H1 (cell line): ENCODE results near the gene RABL6. TPM values are rescaled to one million over a fixed set of nuclear protein-coding genes. Genes with fewer than 3 reads are reported as not detected.
A peak's percentile ranks its signal among the peaks of the same experiment; 100 is the strongest.

Source experiments
- CTCF ChIA-PET: fragments of 300-600 bp; sonication (Branson Sonifier 250); formaldehyde crosslinking; loops from one replicate; lab custom pipeline; 2021; ENCODE audit not compliant: partially characterized antibody; lab: Charles Lee
- POLR2A ChIA-PET: fragments of 300-600 bp; sonication (Branson Sonifier 250); formaldehyde crosslinking; loops from one replicate; lab custom pipeline; 2021; ENCODE audit warnings: inconsistent platforms; ENCODE audit not compliant: partially characterized antibody; lab: Charles Lee
- DNase-seq, 2 experiments: peaks; one replicate each; pipeline versions ENCODE4 v3.0.0 to v3.0.0-alpha.2; 2010 to 2022; ENCODE audit warnings: low spot score in 2 of 2, low read depth in 1 of 2, mixed read lengths in 1 of 2
- FAIRE-seq: peaks from 2 replicates; lab custom pipeline; 2011; peaks lifted over from hg19 to GRCh38; lab: Jason Lieb, UNC
- H2AFZ ChIP-seq: 2 replicates; pipeline ENCODE4 v1.8.1; 2012; ENCODE audit warnings: low read length, inconsistent platforms
- H2AK5ac ChIP-seq: 2 replicates; pipeline ENCODE4 v1.6.1; 2013; ENCODE audit warnings: low read depth, low read length
- H2BK120ac ChIP-seq: replicated peaks from 2 replicates; pipeline ENCODE3; 2013; ENCODE audit warnings: low read depth, low read length, inconsistent platforms
- H2BK12ac ChIP-seq: 2 replicates; pipeline ENCODE4 v1.6.1; 2013; ENCODE audit warnings: low read depth, low read length
- H2BK15ac ChIP-seq: 2 replicates; pipeline ENCODE4 v1.6.1; 2013; ENCODE audit warnings: low read length
- H2BK20ac ChIP-seq: 2 replicates; pipeline ENCODE4 v1.6.1; 2013; ENCODE audit warnings: low read length
- H2BK5ac ChIP-seq: 2 replicates; pipeline ENCODE4 v1.6.1; 2013; ENCODE audit warnings: low read depth, low read length
- H3K14ac ChIP-seq: 2 replicates; pipeline ENCODE4 v1.6.1; 2013; ENCODE audit warnings: inconsistent platforms; ENCODE audit not compliant: insufficient read length
- H3K18ac ChIP-seq: 2 replicates; pipeline ENCODE4 v1.6.1; 2013; ENCODE audit warnings: low read length; ENCODE audit errors: extremely low read depth
- H3K23ac ChIP-seq: 2 replicates; pipeline ENCODE4 v1.6.1; 2013; ENCODE audit warnings: inconsistent platforms; ENCODE audit not compliant: insufficient read length
- H3K23me2 ChIP-seq: 2 replicates; pipeline ENCODE4 v1.6.1; 2013; ENCODE audit warnings: low read depth, low read length
- H3K27ac ChIP-seq: 2 replicates; pipeline ENCODE4 v1.6.1; 2011; ENCODE audit warnings: low read depth, low read length, inconsistent platforms
- H3K27me3 ChIP-seq, 4 experiments: replicated peaks in 1 of 4; 1 replicate in 1 of 4; 2 replicates in 3 of 4; pipeline versions ENCODE4 v1.6.1 to v1.8.1; 2011 to 2013; ENCODE audit warnings: low read length in 3 of 4, mild to moderate bottlenecking in 3 of 4, inconsistent platforms in 2 of 4, mixed read lengths in 2 of 4, moderate library complexity in 1 of 4; ENCODE audit not compliant: control insufficient read depth in 3 of 4, insufficient read depth in 3 of 4; ENCODE audit errors: extremely low read depth in 1 of 4
- H3K36me3 ChIP-seq, 4 experiments: 2 replicates each; pipeline versions ENCODE4 v1.6.1 to v1.8.1; 2011 to 2013; ENCODE audit warnings: mild to moderate bottlenecking in 4 of 4, low read length in 3 of 4, moderate library complexity in 2 of 4, control low read depth in 1 of 4, inconsistent platforms in 1 of 4; ENCODE audit not compliant: insufficient read depth in 4 of 4, control insufficient read depth in 2 of 4
- H3K4ac ChIP-seq: replicated peaks from 2 replicates; pipeline ENCODE3; 2013; ENCODE audit warnings: low read length, low read depth, mixed read lengths, inconsistent platforms; ENCODE audit not compliant: insufficient read length
- H3K4me1 ChIP-seq, 4 experiments: replicated peaks in 1 of 4; 1 replicate in 1 of 4; 2 replicates in 3 of 4; pipeline versions ENCODE4 v1.6.1 to v1.8.1; 2011 to 2013; ENCODE audit warnings: low read length in 3 of 4, inconsistent platforms in 2 of 4, mixed read lengths in 1 of 4; ENCODE audit not compliant: insufficient read depth in 4 of 4, control insufficient read depth in 3 of 4
- H3K4me2 ChIP-seq, 2 experiments: 2 replicates each; pipeline versions ENCODE4 v1.6.1 to v1.8.1; 2011 to 2013; ENCODE audit warnings: low read depth in 2 of 2, low read length in 2 of 2, control low read depth in 1 of 2, inconsistent platforms in 1 of 2, mild to moderate bottlenecking in 1 of 2; ENCODE audit not compliant: insufficient read depth in 1 of 2
- H3K4me3 ChIP-seq, 4 experiments: fragments of 200-600, 300-600 bp in 1 of 4; sonication (generic), shearing (Covaris generic), sonication (Bioruptor Twin) in 1 of 4; 2 replicates each; pipeline versions ENCODE4 v1.5.1 to v1.8.1; 2011 to 2016; ENCODE audit warnings: low read length in 4 of 4, low read depth in 3 of 4, control low read depth in 2 of 4, inconsistent platforms in 2 of 4, mild to moderate bottlenecking in 2 of 4, mixed read lengths in 1 of 4, moderate library complexity in 1 of 4; ENCODE audit not compliant: insufficient read depth in 2 of 4; ENCODE audit errors: extremely low read depth in 1 of 4
- H3K56ac ChIP-seq: replicated peaks from 2 replicates; pipeline ENCODE3; 2013; ENCODE audit warnings: low read depth, mild to moderate bottlenecking, mixed read lengths, low read length, inconsistent platforms; ENCODE audit not compliant: insufficient read length
- H3K79me1 ChIP-seq: 2 replicates; pipeline ENCODE4 v1.6.1; 2013; ENCODE audit warnings: low read depth, low read length, control low read depth
- H3K79me2 ChIP-seq, 2 experiments: 2 replicates each; pipeline versions ENCODE4 v1.6.1 to v1.8.1; 2012 to 2013; ENCODE audit warnings: low read length in 2 of 2, mild to moderate bottlenecking in 2 of 2, inconsistent platforms in 1 of 2; ENCODE audit not compliant: insufficient read depth in 2 of 2, control insufficient read depth in 1 of 2
- H3K9ac ChIP-seq, 4 experiments: replicated peaks in 1 of 4; 1 replicate in 1 of 4; 2 replicates in 3 of 4; pipeline versions ENCODE4 v1.6.1 to v1.8.1; 2011 to 2013; ENCODE audit warnings: low read depth in 3 of 4, low read length in 3 of 4, control low read depth in 2 of 4, mild to moderate bottlenecking in 2 of 4, moderate library complexity in 2 of 4, inconsistent platforms in 1 of 4; ENCODE audit errors: extremely low read depth in 1 of 4
- H3K9me3 ChIP-seq, 2 experiments: 2 replicates each; pipeline versions ENCODE4 v1.6.1 to v1.8.1; 2012 to 2013; ENCODE audit warnings: mild to moderate bottlenecking in 2 of 2, moderate library complexity in 2 of 2, control low read depth in 1 of 2, inconsistent platforms in 1 of 2, low read depth in 1 of 2, low read length in 1 of 2, mixed read lengths in 1 of 2; ENCODE audit not compliant: insufficient read depth in 2 of 2
- H4K20me1 ChIP-seq, 2 experiments: replicated peaks in 1 of 2; 2 replicates each; pipeline versions ENCODE3 to v1.8.1; 2011 to 2013; ENCODE audit warnings: inconsistent platforms in 2 of 2, low read length in 2 of 2, mild to moderate bottlenecking in 1 of 2; ENCODE audit not compliant: insufficient read depth in 2 of 2, control insufficient read depth in 1 of 2
- H4K5ac ChIP-seq: 2 replicates; pipeline ENCODE4 v1.6.1; 2013; ENCODE audit warnings: low read length, low read depth, mixed read lengths, inconsistent platforms; ENCODE audit not compliant: insufficient read length
- H4K8ac ChIP-seq: 2 replicates; pipeline ENCODE4 v1.8.0; 2013; ENCODE audit warnings: mild to moderate bottlenecking, moderate library complexity, low read length, inconsistent platforms; ENCODE audit not compliant: insufficient read depth; ENCODE audit errors: extremely low read depth
- H4K91ac ChIP-seq: replicated peaks from 2 replicates; pipeline ENCODE3; 2013; ENCODE audit warnings: low read length, mixed read lengths, inconsistent platforms; ENCODE audit not compliant: insufficient read length
- BRCA1 ChIP-seq: IDR thresholded peaks from 2 replicates; pipeline ENCODE4 v1.6.1; 2012; ENCODE audit warnings: low read depth, low read length, improper control_type of control experiment
- E2F6 ChIP-seq: IDR thresholded peaks from 2 replicates; pipeline ENCODE4 v1.6.1; 2012; ENCODE audit warnings: inconsistent platforms
- JUN ChIP-seq: IDR thresholded peaks from 2 replicates; pipeline ENCODE4 v1.6.1; 2011; ENCODE audit warnings: low read depth, mild to moderate bottlenecking, improper control_type of control experiment, low read length
- JUND ChIP-seq: IDR thresholded peaks from 2 replicates; pipeline ENCODE4 v1.6.1; 2011; ENCODE audit warnings: mild to moderate bottlenecking, improper control_type of control experiment, low read length
- KDM4A ChIP-seq: IDR thresholded peaks from one replicate; pipeline ENCODE4 v1.7.1; 2012; ENCODE audit warnings: low read depth, mild to moderate bottlenecking, moderate library complexity, low read length, inconsistent platforms; ENCODE audit not compliant: severe bottlenecking
- RBBP5 ChIP-seq: IDR thresholded peaks from 2 replicates; pipeline ENCODE4 v1.7.1; 2012; ENCODE audit warnings: low read depth, mild to moderate bottlenecking, inconsistent platforms, low read length, moderate library complexity, borderline replicate concordance
- RFX5 ChIP-seq: IDR thresholded peaks from 2 replicates; pipeline ENCODE4 v1.6.1; 2011; ENCODE audit warnings: low read depth, low read length, improper control_type of control experiment, borderline replicate concordance
- SP1 ChIP-seq: IDR thresholded peaks from 2 replicates; pipeline ENCODE4 v1.6.1; 2011; ENCODE audit warnings: low read depth, low read length
- SP2 ChIP-seq: IDR thresholded peaks from 2 replicates; pipeline ENCODE4 v1.6.1; 2012; ENCODE audit warnings: mild to moderate bottlenecking, low read length, inconsistent platforms
- SRF ChIP-seq: IDR thresholded peaks from 2 replicates; pipeline ENCODE4 v1.6.1; 2011; ENCODE audit warnings: mild to moderate bottlenecking, low read depth, low read length, moderate library complexity
- SUZ12 ChIP-seq: fragments of 200-600 bp; sonication (generic); IDR thresholded peaks from 2 replicates; pipeline ENCODE4 v1.6.1; 2012; ENCODE audit warnings: mild to moderate bottlenecking, inconsistent platforms, low read length, moderate library complexity, mixed read lengths
- WGBS, 2 experiments: shearing (Covaris generic) in 1 of 2; methylation state at CpG; one replicate each; pipeline versions ENCODE4 v1.1.6 to v1.1.7; 2013 to 2015; ENCODE audit warnings: low lambda C conversion rate in 2 of 2, mixed read lengths in 2 of 2, inconsistent platforms in 1 of 2, low coverage in 1 of 2, missing lambda C conversion rate in 1 of 2; ENCODE audit not compliant: insufficient replicate concordance in 2 of 2, insufficient coverage in 1 of 2, insufficient read length in 1 of 2; ENCODE audit errors: extremely low coverage in 1 of 2, missing lambda C conversion rate in 1 of 2; 5-methylcytosine and 5-hydroxymethylcytosine counted together
- polyA plus RNA-seq, 7 experiments: library from polyadenylated mRNA; depleted of rRNA in 3 of 7; stranded (reverse) in 5 of 7; unstranded in 2 of 7; fragments of >200 nt in 5 of 7; fragments of 200-250 nt in 2 of 7; gene quantifications; 1 replicate in 5 of 7; 2 replicates in 1 of 7; 4 replicates in 1 of 7; pipeline versions ENCODE4 v1.2.1 to v1.2.3, GENCODE V29; 2011 to 2013; ENCODE audit warnings: missing spikeins in 2 of 7, mixed read lengths in 2 of 7
- total RNA-seq: library from RNA; stranded (reverse); fragmentation: NEBNext Ultra II Directional; extraction: Animal tissue kit (Norgen Biotek cat#: 25700); gene quantifications from 2 replicates; pipeline ENCODE4 v1.2.1, GENCODE V29; 2021

RABL6 gene
- total and polyA plus RNA-seq, 2 of the 8 experiments (the other 6 are each of a cell fraction or from before 2014, with no cell fraction given): 70.1 to 130 TPM

DNA sequence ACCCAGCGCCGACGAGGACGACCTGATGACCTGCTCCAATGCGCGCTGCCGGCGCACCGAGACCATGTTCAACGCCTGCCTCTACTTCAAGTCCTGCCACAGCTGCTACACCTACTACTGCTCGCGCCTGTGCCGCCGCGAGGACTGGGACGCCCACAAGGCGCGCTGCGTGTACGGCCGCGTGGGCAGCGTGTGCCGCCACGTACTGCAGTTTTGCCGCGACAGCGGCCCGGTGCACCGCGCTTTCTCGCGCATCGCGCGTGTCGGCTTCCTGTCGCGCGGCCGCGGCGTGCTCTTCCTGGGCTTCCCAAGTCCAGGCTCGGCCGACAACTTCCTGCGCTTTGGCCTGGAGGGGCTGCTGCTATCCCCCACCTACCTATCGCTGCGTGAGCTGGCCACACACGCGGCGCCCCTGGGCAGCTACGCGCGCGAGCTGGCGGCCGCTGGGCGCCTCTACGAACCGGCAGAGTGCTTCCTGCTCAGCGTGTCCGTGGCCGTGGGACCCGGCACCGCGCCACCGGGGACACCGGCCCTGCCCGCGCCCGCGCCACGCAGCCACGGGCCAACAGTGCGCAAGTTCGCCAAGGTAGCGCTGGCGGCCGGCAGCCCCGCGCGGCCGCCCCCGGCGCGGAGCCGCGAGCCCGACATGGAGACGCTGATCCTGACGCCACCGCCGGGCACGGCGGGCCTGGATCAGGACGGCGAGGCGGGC, 38.8 kb downstream of the RABL6 start:
- peak overlapping the region; percentile 75 to 94 for H3K4me2 ChIP-seq
- peaks cover 0 to 7% (median 3%) of the 10 kb centered on the region in 4 experiments; a peak in 4 of 8 replicates for H3K36me3 ChIP-seq
- POLR2A ChIA-PET: interaction anchor here (0.7 to 20.5 kb wide), 17 partner anchors 10 to 432 kb away, joined by 3 to 248 read pairs (median 4); partner anchors contain the start of genes CLIC3, EDF1, MAMDC4 and RABL6
- H3K4me3 ChIP-seq: peak overlapping the region; percentile 38 to 89 (median 46)
- peaks cover 0 to 28% (median 14%) of the 10 kb centered on the region in 4 experiments; a peak in 6 of 7 replicates for H3K4me1 ChIP-seq
- peak overlapping the region; percentile 71 for H4K8ac ChIP-seq
- no peaks in the 10 kb centered on the region; the same call in 1 of the 2 replicates for H3K79me1 ChIP-seq
- CTCF ChIA-PET: interaction anchor here (1.1 to 2.6 kb wide), 3 partner anchors 38 to 183 kb away, joined by 4 to 7 read pairs (median 5); no protein-coding TSS in a partner anchor
- 0 out of 2 replicates have a peak overlapping the region, but pooled peaks have one; percentile 68 for H2BK12ac ChIP-seq
- no peak overlapping the region for H3K27ac ChIP-seq
- H4K91ac ChIP-seq: peak overlapping the region; percentile 65
- peak overlapping the region; percentile 78; the same call in 1 of the 2 replicates for H3K18ac ChIP-seq
- FAIRE-seq (no peak), DNase-seq (no peak)
- no peaks in the 10 kb centered on the region for H3K79me2 ChIP-seq
- H3K4ac ChIP-seq: no peak overlapping the region
- WGBS, 2 experiments: 13% methylated on average over 63 of the region's 98 CpGs; no CpG with 5 or more reads in 1 of the 2 experiments
- H3K9me3 ChIP-seq: no peaks in the 10 kb centered on the region; a peak in 1 of 4 replicates
- no peak overlapping the region for H3K56ac ChIP-seq
- H2BK120ac ChIP-seq: no peak overlapping the region
- no peak overlapping the region for H2BK15ac ChIP-seq
- H3K23me2 ChIP-seq: peaks cover 13% of the 10 kb centered on the region
- no peak overlapping the region for H3K14ac ChIP-seq
- H2BK5ac ChIP-seq: no peak overlapping the region
- peak overlapping the region in 3 of 4 experiments; percentile 38 to 73 (median 44); a peak in 5 of 7 replicates for H3K9ac ChIP-seq
- H4K20me1 ChIP-seq: peaks cover 8 to 9% of the 10 kb centered on the region in 2 experiments
- 0 out of 2 replicates have a peak overlapping the region, but pooled peaks have one; percentile 13 for H2AK5ac ChIP-seq
- H2AFZ ChIP-seq: no peak overlapping the region
- H3K23ac ChIP-seq: no peak overlapping the region
- peaks cover 2 to 12% (median 7%) of the 10 kb centered on the region in 4 experiments; a peak in 6 of 7 replicates for H3K27me3 ChIP-seq
- no peak overlapping the region for H4K5ac ChIP-seq
- H2BK20ac ChIP-seq: no peak overlapping the region
- TF ChIP-seq SP2 (no peak), BRCA1 (no peak), E2F6 (peak; percentile 37; the same call in 1 of the 2 replicates), KDM4A (peak; percentile 74), JUN (no peak), RBBP5 (peak; percentile 31; the same call in 1 of the 2 replicates), JUND (no peak), SP1 (no peak), RFX5 (no peak), SUZ12 (peak; percentile 38), SRF (no peak)
